Measurements from ENCODE around the gene PRR5L.

GRCh38 chr11:36350137-36350513, 54.0 kb downstream of the PRR5L start:
- TF ChIP-seq POLR2AphosphoS5 (IDR thresholded peaks at IDR 0.05; ENCODE audit: low read depth) (no peak), CTCF (IDR thresholded peaks at IDR 0.05; ENCODE audit: insufficient read depth, low read length) (no peak), REST (IDR thresholded peaks at IDR 0.05; ENCODE audit: insufficient replicate concordance, low read depth) (no peak)
